ENCODE results near the gene STAMBP.

DNA sequence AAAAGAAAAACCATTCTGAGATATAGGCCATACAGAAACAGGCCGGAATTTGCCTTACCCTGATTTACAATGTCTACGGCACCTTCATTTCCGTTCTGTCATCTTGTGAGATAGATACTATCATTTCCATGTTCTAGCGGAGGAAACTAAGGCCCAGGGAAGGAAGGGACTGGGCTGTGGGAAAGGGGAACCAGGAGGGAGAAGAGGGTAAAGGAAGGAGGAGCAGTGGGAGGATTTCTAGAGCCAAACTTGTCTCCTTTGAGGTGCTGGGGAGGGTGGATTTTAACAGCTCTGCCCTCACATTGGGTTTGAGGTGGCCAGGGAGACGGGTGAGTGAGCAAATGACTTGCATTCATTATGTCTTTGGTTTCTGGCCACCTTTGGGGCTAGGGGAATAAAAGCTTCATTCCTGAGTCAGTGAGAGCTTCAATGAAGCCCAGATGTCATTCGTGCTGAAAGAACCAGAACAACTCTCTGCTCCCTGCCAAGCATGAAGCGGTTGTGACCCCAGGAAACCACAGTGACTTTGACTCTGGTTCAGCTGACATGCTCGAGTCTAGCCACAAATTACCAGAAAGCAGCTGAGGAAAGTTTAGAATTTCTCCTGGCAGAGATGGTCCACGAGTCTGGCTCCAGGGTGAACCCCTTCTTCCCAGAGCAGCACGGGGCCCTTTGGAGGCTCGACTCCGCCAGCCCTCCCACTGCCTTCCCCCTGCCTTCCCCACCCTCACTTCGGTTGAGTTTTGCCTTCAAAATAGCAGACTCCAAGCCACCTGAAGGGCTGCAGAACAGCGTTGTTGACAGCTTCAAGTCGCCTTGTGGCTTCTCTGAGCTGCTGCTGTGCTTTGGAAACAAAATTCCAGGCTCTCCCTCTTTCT, 67.8 kb downstream of the STAMBP start:
- TF ChIP-seq SUZ12 (IDR thresholded peaks at IDR 0.05) (no peak), SP1 (IDR thresholded peaks at IDR 0.05) (no peak), TARDBP (IDR thresholded peaks at IDR 0.05) (no peak), FOXK2 (IDR thresholded peaks at IDR 0.05) (no peak), FOXM1 (IDR thresholded peaks at IDR 0.05; ENCODE audit: borderline replicate concordance) (no peak), L3MBTL2 (conservative IDR thresholded peaks at IDR 0.05) (no peak), NFRKB (IDR thresholded peaks at IDR 0.05) (no peak), FOXA1 (IDR thresholded peaks at IDR 0.05) (no peak), ZNF384 (IDR thresholded peaks at IDR 0.05) (no peak), BHLHE40 (IDR thresholded peaks at IDR 0.05; ENCODE audit: borderline replicate concordance) (no peak), LEF1 (IDR thresholded peaks at IDR 0.05; ENCODE audit: borderline replicate concordance) (no peak), ELF4 (IDR thresholded peaks at IDR 0.05) (no peak)
- TF ChIP-seq, protein P1, sequence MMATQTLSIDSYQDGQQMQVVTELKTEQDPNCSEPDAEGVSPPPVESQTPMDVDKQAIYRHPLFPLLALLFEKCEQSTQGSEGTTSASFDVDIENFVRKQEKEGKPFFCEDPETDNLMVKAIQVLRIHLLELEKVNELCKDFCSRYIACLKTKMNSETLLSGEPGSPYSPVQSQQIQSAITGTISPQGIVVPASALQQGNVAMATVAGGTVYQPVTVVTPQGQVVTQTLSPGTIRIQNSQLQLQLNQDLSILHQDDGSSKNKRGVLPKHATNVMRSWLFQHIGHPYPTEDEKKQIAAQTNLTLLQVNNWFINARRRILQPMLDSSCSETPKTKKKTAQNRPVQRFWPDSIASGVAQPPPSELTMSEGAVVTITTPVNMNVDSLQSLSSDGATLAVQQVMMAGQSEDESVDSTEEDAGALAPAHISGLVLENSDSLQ (IDR thresholded peaks at IDR 0.05): no peak
